Spinal cord (tissue), 10 donors: ENCODE measurements around the gene CCDC117. TPM values are rescaled to one million over a fixed set of nuclear protein-coding genes. Genes with fewer than 3 reads are reported as not detected.
A peak's percentile ranks its signal among the peaks of the same experiment; 100 is the strongest.

Experiments used
- DNase-seq, 6 donors: peaks; one replicate each; pipeline versions ENCODE4 v3.0.0 to v3.0.0-alpha.2; 2013 to 2015; ENCODE audit warnings: low spot score in 6 of 6, low read depth in 4 of 6
- H3K27ac ChIP-seq: one replicate; pipeline ENCODE4 v1.5.1; 2013; ENCODE audit warnings: low read depth, low read length, control low read depth
- H3K27me3 ChIP-seq: one replicate; pipeline ENCODE4 v1.6.1; 2013; ENCODE audit warnings: low read length; ENCODE audit not compliant: control insufficient read depth, insufficient read depth
- H3K36me3 ChIP-seq: one replicate; pipeline ENCODE4 v1.6.1; 2013; ENCODE audit warnings: low read length; ENCODE audit not compliant: control insufficient read depth, insufficient read depth
- H3K4me1 ChIP-seq: one replicate; pipeline ENCODE4 v1.6.1; 2013; ENCODE audit warnings: low read length; ENCODE audit not compliant: control insufficient read depth, insufficient read depth
- H3K4me3 ChIP-seq: one replicate; pipeline ENCODE4 v1.5.1; 2013; ENCODE audit warnings: low read depth, low read length, control low read depth
- H3K9me3 ChIP-seq: one replicate; pipeline ENCODE4 v1.6.1; 2013; ENCODE audit warnings: low read length; ENCODE audit not compliant: control insufficient read depth, insufficient read depth
- WGBS: methylation state at CpG from one replicate; pipeline ENCODE4 v1.1.5; 2013; ENCODE audit warnings: missing lambda C conversion rate; ENCODE audit not compliant: insufficient coverage; 5-methylcytosine and 5-hydroxymethylcytosine counted together
- polyA plus RNA-seq, 2 donors: library from polyadenylated mRNA; unstranded; fragments of 120-200 nt; gene quantifications; one replicate each; pipeline ENCODE4 v1.2.1, GENCODE V29; 2013; ENCODE audit not compliant: insufficient read length in 2 of 2
- total RNA-seq, 2 donors: library from RNA; depleted of rRNA in 1 of 2; stranded (reverse); fragments of 120-200 nt in 1 of 2; fragments of >200 nt in 1 of 2; gene quantifications; one replicate each; pipeline versions ENCODE4 v1.2.3 to v1.2.4, GENCODE V29; 2013 to 2014
- donor health status: healthy.

CCDC117 gene
- total and polyA plus RNA-seq, 4 donors, result 12.9 to 26.8 (median 19.6) TPM

DNA sequence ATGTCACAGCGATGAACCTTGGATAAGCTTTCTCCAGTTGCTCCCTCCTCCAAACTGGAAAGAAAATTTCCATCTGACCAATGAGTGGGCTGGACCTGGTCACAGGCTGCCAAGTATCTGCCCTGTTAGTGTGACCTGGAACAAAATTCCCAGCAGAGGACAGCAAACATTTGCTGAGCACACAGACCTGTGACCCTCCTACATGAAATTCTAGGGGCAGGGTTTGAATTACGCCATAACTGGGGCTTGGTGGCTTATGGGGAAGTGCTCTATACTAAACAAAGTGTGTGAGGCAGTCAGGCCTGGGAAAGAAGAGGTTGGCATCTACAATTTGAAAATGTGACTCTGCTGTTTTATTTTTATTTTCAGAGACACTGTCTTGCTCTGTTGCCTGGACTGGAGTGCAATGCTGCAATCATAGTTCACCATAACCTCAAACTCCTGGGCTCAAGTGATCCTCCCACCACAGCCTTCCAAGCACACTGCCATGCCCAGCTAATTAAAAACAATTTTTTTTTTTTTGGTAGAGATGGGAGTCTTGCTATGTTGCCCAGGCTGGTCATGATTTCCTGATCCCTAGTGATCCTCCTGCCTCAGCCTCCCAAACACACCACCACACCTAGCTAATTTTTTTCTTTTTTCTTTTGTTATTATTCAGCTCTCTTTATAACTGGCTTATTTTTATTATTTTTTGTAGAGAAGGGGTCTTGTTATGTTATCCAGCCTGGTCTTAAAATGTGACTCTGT is 41.5 kb downstream of the CCDC117 start:
- H3K27ac ChIP-seq, result no peak overlapping the region
- DNase-seq, result no peak
- H3K9me3 ChIP-seq, result no peaks in the 10 kb centered on the region
- H3K36me3 ChIP-seq, result no peaks in the 10 kb centered on the region
- H3K4me1 ChIP-seq, result peaks cover 2% of the 10 kb centered on the region
- no peaks in the 10 kb centered on the region for H3K27me3 ChIP-seq
- 94% methylated on average over 2 of the region's 2 CpGs for WGBS
- no peak overlapping the region for H3K4me3 ChIP-seq

DNA sequence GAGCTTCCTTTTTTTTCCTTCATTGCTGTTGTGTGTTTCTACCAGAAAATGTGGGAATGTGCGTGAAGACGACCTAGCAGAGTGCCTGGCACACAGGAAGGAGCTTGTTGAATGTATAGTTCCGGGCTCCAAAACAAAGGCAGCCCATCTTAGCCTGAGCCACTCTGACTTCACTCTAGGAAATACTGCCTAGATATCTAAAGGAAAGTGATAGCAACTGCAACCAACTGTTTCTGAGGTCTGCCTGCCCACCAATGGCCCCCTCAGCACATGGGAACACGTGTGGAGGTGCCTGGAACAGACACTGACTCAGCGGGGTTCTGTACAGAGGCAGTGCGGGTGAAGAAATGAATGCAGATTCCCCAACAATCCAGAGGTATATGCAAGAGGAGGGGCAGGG is 42.6 kb downstream of the CCDC117 start:
- H3K27me3 ChIP-seq, result no peaks in the 10 kb centered on the region
- H3K36me3 ChIP-seq, result no peaks in the 10 kb centered on the region
- H3K4me1 ChIP-seq, result peaks cover 9% of the 10 kb centered on the region
- WGBS, result 67% methylated on average over 3 of the region's 6 CpGs
- no peak for DNase-seq
- H3K27ac ChIP-seq, result no peak overlapping the region
- H3K9me3 ChIP-seq, result no peaks in the 10 kb centered on the region
- H3K4me3 ChIP-seq, result no peak overlapping the region

DNA sequence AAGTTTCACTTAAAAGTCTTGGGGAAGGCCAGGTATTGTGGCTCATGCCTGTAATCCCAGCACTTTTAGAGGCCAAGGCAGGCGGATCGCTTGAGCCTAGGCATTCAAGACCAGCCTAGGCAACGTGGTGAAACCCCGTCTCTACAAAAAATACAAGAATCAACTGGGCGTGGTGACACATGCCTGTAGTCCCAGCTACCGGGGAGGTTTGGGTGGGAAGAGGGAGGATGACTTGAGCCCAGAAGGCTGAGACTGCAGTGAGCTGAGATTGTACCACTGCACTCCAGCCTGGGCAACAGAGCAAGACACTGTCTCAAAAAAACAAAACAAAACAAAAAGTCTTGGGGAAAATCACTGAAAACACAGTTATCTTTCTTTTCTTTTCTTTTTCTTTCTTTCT is 43.2 kb downstream of the CCDC117 start:
- Histone ChIP-seq H3K4me1 (peaks cover 9% of the 10 kb centered on the region), H3K9me3 (no peaks in the 10 kb centered on the region), H3K36me3 (no peaks in the 10 kb centered on the region), H3K4me3 (no peak overlapping the region), H3K27ac (no peak overlapping the region), H3K27me3 (no peaks in the 10 kb centered on the region)
- WGBS, result 100% methylated on average over 2 of the region's 6 CpGs
- DNase-seq, result no peak

DNA sequence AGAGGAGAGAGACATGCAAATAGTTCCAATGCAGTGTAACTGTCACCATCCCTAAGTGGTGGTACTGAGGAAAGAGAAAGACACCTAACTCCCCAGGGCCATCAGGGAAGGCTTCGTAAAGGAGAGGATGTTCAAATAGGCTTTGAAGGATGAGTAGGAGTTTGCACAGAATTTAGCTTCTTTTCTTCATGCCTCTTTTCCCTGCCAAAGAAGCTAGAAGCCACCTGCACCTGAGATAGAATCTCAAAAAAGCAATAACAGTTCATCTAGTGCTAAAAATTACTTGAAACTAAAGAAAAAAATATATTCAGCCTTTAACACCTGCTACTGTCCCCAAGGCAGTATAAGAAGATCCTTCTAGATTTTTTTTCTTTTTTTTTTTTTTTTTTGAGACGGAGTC is 44.6 kb downstream of the CCDC117 start:
- no peak for DNase-seq
- peaks cover 7% of the 10 kb centered on the region for H3K4me1 ChIP-seq
- no peaks in the 10 kb centered on the region for H3K27me3 ChIP-seq
- H3K36me3 ChIP-seq, result no peaks in the 10 kb centered on the region
- no peaks in the 10 kb centered on the region for H3K9me3 ChIP-seq
- no peak overlapping the region for H3K4me3 ChIP-seq
- WGBS, result no CpG with 5 or more reads among the region's 2 CpGs
- H3K27ac ChIP-seq, result no peak overlapping the region

DNA sequence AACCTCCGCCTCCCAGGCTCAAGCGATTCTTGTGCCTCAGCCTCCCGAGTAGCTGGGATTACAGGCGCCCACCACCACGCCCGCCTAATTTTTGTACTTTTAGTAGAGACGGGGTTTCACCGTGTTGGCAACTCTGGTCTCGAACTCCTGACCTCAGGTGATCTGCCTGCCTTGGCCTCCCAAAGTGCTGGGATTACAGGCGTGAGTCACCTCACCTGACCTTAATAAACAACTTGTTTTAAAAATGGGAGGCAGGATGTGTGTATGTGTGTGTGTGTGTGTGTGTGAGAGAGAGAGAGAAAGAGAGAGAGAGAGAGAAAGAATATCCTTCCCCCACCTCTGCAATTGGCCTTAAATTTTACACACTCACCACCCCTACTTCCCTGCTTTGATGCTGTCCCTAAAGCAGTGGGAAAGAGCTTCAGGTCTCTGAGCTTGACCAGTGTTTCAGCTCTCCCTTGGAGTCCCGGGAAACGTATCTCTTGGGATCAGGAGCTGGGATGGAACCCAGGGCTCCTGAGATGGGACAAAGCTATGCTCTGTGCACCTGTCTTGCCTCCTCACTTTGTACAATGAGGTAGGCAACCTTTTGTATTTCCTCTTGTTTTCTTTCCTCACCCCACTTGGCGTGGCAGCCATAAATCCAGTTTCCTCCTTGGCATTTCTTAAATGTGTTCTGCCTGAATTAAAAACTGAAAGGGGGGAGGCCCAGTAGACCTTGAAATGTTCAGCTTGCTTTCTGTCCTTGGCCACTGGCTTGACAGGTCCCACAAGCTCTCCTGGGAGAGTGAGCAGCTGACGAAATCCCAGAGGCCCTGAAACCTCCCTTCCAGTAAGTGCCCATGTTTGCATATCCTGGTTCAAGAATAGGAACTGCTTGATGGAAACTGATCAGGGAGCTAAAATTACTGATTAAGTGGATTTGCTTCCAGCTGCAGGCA is 45.7 kb downstream of the CCDC117 start:
- no peaks in the 10 kb centered on the region for H3K27me3 ChIP-seq
- peak in 1 of 6 donors; percentile 10 for DNase-seq
- peak overlapping the region; percentile 10 for H3K27ac ChIP-seq
- H3K9me3 ChIP-seq, result no peaks in the 10 kb centered on the region
- 89% methylated on average over 12 of the region's 14 CpGs for WGBS
- H3K4me1 ChIP-seq, result peaks cover 7% of the 10 kb centered on the region
- no peak overlapping the region for H3K4me3 ChIP-seq
- no peaks in the 10 kb centered on the region for H3K36me3 ChIP-seq

DNA sequence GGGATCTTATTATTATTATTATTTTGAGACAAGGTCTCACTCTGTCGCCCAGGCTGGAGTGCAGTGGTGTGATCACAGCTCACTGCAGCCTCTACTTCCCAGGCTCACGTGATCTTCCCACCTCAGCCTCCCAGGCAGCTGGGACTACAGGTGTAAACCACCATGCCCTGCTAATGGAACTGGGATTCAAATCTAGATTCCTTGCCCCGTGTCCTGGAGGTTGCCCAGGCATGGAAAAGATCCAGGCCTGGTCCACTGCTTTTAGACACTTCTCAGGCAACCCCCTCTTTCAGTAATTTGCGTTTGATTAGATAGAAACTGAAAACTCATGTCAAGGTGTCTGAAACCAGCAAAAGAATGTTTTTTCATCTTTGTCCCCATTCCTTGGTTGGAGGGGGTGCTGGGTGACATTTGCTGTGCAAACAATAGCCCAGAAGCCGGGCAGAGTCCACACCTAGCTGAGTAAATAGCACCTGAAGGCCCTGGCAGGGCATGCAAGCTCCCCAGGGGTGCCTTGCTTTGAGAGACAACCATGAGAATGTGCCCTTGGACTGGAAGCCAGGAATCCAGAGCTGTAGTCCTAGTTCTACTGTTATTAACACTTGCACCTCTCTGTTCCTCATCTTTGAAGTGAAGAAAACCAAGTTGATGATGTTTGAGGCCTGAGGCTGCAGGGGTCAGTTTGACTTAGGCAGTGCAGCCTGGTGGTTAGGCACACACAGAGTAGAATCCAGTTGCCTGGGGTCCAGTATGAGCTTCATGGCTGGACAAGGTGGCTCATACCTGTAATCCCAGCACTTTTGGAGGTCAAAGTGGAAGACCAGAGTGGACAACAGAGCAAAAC is 47.0 kb downstream of the CCDC117 start:
- H3K4me3 ChIP-seq, result no peak overlapping the region
- H3K27ac ChIP-seq, result no peak overlapping the region
- H3K4me1 ChIP-seq, result peaks cover 7% of the 10 kb centered on the region
- no peaks in the 10 kb centered on the region for H3K27me3 ChIP-seq
- 69% methylated on average over 4 of the region's 5 CpGs for WGBS
- no peaks in the 10 kb centered on the region for H3K36me3 ChIP-seq
- no peak for DNase-seq
- H3K9me3 ChIP-seq, result no peaks in the 10 kb centered on the region

DNA sequence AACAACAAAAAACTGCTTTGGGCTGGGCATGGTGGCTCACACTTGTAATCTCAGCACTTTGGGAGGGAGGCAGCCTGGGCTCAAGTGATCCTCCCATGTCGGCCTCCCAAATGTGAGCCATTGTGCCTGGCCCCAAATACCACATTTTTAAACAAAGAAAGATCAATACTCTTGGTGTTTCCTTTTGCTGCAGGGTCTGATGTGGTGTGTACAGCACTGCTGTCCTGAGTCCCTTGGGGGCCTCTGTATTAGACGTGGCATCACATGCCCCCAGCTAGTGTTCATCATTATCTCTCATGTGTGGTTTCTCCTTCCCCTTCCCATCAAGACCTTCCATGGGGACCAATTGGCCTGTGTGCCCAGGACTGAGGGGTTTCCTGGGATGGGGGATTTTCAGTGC is 48.4 kb downstream of the CCDC117 start:
- 80% methylated on average over 1 of the region's 2 CpGs for WGBS
- Histone ChIP-seq H3K27me3 (no peaks in the 10 kb centered on the region), H3K9me3 (no peaks in the 10 kb centered on the region), H3K4me1 (peaks cover 7% of the 10 kb centered on the region), H3K27ac (no peak overlapping the region), H3K36me3 (no peaks in the 10 kb centered on the region), H3K4me3 (no peak overlapping the region)
- DNase-seq, result no peak

DNA sequence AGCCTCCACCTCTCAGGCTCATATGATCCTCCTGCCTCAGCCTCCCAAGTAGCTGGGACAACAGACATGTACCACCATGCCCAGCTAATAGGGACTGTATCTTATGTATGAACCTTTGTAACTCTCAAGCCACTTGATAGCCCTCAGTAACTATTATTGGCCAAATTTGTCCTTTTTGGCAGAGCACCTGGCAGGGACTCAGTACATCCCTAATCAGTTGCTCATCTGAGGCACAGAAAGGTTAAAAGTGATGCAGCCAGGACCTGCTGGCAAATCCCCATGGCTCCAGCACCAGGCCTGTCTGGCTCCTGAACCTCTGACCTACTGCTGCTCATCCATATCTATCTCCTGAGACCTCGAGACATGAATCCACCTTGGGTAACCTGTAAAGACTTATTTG is 49.0 kb downstream of the CCDC117 start:
- DNase-seq, result no peak
- H3K27me3 ChIP-seq, result no peaks in the 10 kb centered on the region
- H3K27ac ChIP-seq, result no peak overlapping the region
- no peak overlapping the region for H3K4me3 ChIP-seq
- H3K4me1 ChIP-seq, result peaks cover 7% of the 10 kb centered on the region
- 80% methylated on average over 1 of the region's 1 CpG for WGBS
- H3K36me3 ChIP-seq, result no peaks in the 10 kb centered on the region
- H3K9me3 ChIP-seq, result no peaks in the 10 kb centered on the region

DNA sequence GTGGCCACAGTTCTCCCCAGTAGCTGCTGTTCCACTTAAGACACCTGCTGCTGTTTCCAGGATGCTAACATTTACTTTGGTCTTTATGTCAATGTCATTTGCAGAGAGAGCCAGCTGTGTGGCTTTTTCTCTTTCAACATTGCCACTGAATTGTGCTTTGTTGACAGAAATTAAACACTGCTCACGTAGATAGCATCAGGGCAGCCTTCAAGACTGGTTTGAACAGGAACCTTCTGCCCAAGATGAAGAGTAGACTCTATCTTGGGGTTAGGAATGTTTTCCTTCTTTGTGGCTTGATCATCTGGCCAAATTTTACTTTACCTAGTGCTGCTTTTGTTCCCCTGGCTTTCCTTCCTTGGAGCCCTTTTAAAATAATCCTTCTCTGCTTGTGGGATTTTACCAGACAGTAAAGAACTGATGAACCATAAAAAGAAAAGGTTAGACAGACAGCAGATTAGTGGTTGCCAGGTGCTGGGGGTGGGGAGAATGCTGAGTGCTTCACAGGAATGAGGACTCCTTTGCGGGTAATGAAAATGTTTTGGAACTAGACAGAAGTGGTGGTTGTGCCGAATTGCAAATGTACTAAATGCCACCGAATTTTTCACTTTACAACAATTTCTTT is 50.5 kb downstream of the CCDC117 start:
- Histone ChIP-seq H3K4me1 (peaks cover 7% of the 10 kb centered on the region), H3K4me3 (no peak overlapping the region), H3K36me3 (no peaks in the 10 kb centered on the region), H3K9me3 (no peaks in the 10 kb centered on the region), H3K27me3 (no peaks in the 10 kb centered on the region), H3K27ac (no peak overlapping the region)
- DNase-seq, result peak in 3 of 6 donors; percentile 32 to 82 (median 58)
- WGBS, result 0% methylated on average over 1 of the region's 4 CpGs
